NCI-H2081 (cell line): ENCODE results near the gene GLDC.
"Not testable (repeated sequence)": the region's sequence is repeated elsewhere in the genome, so short reads cannot be mapped to it uniquely, and the experiment has no call there.

ENCODE experiments used
- DNase-seq, 2 experiments: peaks; one replicate each; lab custom pipeline; 2025; lab: John Stamatoyannopoulos, UW

Gene GLDC

DNA sequence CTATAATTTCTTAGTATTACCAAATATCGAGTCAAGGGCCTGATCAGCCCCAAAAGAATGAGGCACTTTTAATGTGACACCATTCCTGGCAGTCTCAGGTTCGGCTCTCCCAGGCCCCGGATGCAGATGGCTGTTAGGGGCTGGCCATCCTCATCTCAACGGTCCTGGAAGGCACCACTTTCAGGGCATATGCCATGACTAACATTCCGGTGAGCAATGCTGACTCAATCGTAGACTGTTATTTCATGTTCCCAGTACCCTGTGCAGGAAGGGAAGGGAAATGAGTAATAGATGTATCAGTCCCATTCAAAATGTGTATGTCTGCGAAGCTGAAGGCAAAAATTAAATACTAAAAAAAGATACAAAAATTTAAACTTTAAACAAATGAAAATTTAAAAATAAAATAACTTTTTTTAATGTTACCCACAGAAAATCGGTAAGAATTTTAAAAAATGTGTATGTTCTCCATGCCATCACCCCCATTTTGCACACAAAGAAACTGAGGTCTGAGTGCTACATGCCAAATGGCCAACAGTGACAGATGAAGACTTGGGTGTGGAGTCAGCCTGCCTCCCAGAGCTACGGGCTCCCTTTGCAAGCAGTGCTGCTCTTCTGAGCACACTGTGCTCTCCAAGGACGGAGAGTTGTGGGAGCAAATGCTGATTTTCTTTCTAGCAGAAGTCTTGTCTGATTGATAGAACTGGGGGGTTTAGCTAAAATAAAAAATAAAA lies 79.0 kb downstream of the GLDC start:
- no peak for DNase-seq

DNA sequence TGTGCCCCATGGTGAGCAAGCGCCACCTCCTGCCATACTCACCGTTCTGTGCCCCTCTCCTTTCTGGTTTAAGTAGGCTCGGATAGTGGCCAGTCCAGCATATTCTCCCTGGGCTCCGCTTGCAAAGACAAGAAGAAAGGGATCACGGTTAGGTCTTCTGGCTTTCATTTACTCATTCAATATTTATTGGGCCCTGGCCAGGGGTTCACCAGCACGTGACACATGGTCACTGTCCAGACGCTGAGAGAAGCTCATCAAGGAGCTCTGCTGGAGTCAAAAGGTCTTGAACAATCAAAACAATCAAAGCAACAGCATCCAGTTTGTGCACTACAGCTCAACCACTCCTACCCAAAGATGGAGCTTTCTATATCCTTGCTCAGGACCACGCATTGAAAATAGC lies 80.2 kb downstream of the GLDC start:
- no peak for DNase-seq

DNA sequence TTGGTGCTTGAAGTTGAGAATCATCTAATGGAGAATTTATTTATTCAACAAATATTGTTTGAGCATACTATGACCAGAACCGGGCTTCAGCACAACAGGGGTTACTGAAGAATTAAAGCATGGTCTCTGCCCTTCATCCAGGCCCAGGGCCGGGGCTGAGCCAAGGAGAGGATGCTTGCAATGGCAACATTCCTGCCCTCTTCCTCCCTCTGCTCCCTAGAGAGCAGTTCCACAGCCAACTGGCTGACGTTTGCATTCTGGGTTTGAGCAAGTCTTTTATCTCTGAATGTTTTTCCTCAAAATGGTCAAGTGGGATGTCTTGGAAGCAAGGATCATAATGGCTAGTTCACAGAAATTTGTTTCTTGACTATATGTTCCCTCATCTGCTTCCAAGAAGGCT lies 80.7 kb downstream of the GLDC start:
- DNase-seq = no peak

DNA sequence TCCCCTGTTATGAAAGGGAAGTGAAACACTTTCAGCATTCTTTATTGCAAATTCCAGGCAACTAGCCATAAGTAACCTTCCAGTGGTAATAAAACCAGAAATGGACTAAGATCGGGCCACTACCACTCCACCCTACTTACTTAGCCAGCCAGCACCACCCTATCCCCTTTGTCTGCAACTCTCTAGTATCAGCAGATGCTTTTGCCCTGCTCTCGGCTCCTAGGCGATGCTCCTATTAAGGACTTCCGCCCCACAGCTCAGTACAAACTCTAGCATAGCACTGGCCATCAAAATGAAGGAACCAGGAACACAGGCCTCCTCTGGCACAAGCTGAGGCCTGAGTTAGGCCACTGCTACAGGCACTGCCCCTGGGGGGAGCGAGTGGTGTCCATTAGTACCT lies 81.2 kb downstream of the GLDC start:
- no peak for DNase-seq

DNA sequence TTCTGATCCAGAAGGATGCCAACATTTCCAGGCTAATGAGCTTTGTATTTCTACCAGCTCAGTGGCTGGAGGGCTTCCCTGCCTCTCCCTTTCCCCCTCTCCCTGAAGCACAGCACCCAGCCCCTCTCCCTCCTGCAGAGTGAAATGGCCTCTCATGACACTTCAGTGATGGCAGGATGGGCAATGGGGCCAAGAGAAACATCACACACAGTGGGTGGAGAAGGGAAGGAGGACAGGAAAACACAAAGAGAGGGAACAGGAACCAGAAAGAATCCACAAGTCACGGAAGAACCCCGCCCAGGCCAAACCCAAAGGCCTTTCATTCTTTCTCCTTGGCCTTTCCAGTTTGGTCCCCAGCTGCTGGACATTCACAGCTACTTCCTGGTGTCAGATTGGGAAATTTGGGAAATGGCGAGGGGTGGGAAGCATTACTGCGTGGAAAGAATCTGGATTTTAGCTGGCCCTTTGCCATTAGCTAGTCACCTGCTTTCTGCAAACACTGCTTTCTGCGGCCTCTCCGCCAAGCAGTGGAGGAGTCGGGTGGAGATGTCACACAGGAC lies 82.6 kb downstream of the GLDC start:
- no peak for DNase-seq

DNA sequence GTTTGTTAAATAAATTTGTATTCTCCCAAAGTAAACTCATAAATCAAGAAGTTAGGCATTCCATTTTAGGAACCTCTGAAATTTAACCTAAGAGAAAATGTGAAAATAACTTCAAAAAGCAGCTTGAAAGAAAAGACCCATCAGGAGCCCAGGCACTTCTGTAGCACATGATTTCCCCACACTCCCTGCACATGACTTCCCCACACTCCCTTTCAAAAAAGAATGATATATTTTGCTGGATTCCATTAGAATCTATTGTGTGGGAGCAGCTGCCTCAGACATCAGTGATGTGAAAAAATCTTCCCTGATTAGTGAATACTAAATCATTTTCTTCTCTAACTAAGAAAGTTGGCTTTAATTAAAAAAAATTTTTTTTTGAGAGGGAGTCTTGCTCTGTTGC lies 83.3 kb downstream of the GLDC start:
- no peak for DNase-seq

DNA sequence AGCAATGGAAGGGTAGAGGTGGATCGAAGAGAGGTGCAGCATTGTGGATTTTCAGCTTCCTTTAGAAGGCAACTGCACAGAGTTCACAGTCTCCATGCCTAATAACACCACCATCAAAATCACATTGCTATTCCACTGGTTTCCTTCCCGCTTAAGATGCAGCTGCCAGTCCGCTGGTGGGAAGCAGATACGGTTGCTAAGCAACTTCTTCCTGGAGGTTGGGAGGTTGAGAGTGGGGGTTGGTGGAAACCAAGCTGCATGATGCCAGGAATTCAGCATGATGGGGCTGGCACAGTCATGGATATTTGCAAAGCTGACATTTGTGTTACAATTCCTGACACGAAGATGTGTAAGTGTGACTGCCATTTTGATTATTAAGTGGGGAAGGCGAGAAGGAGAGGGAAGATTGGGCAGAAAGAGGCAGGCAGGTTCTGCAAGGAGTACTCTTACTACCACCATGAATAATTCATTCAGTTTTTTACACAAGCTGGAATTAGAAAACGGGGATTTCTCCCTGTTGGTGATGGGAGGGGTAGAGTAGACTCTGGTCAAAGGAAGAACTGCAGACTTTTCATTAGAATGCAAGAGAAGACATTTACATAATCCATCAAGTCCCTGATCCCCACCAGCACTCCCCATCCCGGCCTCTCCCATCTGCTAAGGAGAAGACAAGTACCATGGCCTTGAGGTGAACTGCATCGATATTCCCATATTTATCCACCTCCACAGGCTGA lies 87.5 kb downstream of the GLDC start:
- peak in 1 of 2 experiments; percentile 12 for DNase-seq

DNA sequence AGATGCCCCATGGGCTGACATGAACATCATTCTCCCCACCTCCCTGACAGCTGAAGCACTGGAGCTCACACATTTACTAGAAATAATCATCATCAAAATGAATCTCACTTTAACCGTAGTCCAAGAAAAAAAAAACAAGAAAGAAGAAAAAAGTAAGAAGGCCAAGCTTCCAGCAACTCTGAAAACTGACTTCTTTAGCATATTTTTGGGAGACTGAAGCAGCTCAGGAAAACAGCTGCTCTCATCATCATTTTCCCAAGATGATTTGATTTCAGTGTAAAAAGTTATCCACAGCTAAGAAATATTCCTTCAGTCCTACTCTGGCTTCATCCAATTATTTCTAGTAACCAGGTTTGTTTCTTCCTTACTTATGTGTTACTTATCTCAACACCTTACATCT lies 91.7 kb downstream of the GLDC start:
- no peak for DNase-seq

DNA sequence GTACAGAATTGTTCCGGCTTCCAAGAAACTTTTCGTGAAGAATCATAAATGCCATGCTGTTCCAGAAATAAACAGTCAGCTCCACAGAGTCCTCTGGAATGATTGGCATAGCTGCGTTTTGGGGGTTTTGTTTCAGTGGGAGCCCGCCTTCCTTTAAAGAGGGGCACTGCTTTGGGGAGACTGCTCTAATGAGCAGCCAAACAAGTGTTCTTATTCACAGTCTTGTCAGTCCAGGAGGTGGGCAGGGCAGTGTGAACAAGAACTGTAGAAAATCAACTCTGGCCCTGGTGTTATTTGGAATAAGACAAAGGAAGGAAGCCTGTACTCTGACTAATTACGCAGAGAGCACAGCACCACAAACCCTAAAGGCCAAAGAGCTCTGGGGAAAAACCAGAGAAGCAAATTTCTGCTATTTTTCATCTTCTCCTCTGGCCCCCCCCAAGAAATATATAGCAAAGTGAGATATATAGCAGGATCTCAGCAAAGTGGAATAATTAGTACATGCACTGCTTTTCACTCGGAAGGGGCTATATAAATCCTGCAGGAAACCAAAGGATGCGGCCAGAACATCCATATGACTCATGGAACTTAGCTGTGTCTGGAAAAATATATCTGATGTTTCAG lies 92.9 kb downstream of the GLDC start:
- no peak for DNase-seq

DNA sequence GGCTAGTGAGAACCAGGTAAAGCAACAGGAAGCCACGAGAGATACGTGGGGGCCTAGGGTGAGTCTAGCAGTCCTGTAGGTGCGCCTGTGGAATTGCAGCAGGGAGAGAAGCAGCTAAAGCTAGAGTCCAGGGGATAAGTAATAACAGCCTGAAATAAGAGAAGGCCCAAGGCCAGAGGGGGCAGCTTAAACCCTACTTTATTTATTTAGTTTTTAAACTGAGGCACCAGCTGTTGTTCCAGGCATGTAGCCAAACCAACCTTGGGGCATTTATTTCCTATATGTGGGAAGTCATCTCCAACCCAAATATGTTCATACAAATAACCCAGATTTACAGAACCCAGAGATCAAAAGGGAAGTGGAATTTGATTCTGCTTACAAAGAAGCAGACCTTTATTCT lies 93.5 kb downstream of the GLDC start:
- DNase-seq = peak; percentile 79 to 90

DNA sequence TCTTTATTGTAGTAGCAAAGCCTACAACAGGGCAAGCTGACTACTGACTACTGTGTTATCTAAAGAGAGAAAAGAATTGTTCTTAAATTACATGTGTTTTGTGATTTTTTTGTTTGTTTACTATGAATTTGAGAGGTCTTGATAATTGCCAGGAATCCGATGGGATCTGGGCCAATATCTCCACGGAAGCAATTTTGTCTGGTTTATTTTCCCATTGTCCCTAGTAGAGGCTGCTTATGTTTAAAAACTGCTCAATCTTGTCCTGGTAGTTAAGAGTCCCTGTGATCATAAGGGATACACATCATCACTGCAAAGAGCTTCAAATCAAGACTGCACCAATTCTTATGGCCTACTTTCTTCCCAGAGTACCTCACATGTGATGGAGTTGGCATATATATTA lies 94.4 kb downstream of the GLDC start:
- DNase-seq = peak in 1 of 2 experiments; percentile 74

DNA sequence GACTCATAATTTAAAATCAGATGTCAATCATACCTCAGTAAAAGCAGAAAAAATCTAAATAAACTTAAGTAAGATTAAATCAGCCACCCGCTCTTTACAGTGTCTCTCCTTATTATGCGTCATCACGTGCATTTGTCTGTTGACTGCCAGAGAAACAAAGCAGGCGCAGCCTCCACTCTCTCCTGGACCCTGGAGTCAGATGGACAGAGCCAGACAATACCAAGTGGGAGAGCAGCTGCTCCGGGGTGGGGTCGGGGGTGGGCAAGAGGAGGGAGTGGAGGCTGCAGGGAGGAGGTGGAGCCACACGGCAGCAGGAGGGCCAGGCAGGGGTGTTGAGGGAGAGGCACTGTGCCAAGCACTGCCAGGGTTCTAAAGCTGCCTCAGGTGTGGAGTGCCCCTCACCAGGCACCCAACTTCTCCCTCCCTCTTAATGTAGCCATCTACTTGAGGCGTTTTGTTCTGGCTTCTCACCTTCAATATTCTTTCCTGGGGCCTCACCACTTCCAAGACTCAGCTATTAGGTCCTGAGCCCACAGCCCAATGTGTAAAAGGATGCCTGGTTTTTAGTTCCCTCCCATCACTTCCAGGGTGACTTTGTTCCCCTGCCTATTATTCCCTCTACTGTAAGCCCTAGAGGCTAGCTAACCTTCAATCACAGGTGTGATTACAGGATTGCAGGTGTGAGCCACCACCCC lies 96.3 kb downstream of the GLDC start:
- DNase-seq = peak; percentile 36 to 68

DNA sequence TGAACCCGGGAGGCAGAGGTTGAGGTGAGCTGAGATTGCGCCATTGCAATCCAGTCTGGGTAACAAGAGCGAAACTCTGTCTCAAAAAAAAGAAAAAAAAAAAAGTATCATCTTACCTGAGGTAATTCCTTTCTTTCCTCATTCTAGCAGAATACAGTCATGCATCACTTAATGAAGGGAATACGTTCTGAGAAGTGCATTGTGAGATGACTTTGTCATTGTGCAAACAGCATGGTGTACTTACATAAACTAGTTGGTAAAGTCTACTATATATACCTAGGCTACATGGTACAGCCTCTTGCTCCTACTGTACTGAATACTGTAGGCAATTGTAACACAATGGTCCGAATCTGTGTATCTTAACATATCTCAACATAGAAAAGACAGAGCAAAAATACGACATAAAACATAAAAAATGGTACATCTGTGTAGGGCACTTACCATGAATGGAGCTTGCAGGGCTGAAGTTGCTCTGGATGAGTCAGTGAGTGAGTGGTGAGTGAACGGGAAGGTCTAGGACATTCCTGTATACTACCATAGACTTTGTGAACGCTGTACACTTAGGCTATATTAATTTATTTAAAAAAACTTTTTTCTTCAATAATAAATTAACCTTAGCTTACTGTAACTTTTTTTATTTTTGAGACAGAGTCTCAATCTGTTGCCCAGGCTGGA lies 100.4 kb downstream of the GLDC start:
- no peak for DNase-seq

DNA sequence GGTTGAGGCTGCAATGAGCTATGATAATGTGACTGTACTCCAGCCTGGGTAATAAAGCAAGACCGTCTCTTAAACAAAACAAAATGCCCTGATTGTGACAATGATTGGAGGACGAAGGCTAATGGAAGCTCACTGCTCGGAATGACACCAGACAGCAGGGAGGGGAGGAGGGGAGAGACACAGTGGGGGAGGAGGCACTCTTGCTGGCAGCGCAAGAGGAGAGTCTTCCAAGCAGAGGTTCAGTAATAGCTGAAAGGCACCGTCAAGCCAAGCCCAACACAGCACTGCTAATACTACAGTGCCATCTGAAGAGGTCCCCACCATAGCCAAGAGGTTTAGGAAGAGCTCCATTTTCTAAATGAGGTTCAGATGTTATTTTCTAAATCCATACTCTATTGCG lies 102.3 kb downstream of the GLDC start:
- DNase-seq = no peak

DNA sequence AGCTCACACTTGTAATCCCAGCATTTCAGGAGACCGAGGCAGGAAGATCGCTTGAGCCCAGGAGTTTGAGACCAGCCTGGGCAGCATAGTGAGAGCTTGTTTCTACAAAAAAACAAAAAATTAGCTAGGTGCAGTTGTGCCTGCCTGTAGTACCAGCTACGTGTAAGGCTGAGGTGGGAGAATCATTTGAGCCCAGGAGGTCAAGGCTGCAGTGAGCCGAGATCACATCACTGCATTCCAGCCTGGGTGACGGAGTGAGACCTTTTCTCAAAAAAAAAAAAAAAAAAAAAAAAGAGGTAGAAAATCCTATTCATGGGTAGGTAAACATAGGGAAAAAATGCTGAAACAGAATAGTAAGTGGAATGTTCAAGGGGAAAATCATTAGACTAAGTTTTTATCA lies 102.9 kb downstream of the GLDC start:
- DNase-seq = not testable (repeated sequence)

DNA sequence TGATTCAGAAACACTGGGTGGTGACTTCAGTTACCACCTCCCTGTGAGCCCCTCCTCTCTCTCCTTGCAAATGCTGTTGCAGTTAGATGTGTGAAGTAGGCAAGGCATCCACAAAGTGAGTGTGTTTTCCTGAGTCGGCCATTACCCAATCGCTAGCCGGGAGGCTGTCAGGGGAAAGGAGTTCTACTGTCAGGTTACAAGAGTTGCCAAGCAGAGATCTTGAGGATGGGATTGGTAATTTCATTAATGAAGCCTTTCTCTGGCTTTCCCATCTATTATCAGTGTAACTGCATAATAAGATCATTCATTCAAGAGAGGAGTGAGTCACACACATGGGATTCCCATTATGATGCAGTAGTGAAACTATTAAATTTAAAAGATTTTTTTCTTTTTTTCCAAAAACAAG lies 106.9 kb downstream of the GLDC start:
- no peak for DNase-seq

DNA sequence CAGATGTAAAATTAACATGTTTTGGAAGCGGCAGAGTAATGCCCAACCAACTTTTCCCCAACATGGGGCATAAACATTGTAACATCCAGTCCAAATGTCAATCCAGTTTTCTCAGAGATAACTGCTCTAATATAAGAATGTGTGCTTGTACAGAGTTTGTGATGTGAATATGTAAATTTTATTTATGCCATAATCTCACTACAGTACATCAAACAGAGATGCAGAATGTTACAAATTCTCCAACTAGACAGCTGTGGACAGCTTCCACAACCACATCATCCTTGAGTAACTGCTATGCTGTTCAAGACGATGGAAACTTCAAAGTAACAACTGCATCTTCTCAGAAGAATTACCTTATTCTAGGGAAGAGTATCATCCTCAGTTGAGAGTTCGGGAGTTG lies 109.9 kb downstream of the GLDC start:
- no peak for DNase-seq

DNA sequence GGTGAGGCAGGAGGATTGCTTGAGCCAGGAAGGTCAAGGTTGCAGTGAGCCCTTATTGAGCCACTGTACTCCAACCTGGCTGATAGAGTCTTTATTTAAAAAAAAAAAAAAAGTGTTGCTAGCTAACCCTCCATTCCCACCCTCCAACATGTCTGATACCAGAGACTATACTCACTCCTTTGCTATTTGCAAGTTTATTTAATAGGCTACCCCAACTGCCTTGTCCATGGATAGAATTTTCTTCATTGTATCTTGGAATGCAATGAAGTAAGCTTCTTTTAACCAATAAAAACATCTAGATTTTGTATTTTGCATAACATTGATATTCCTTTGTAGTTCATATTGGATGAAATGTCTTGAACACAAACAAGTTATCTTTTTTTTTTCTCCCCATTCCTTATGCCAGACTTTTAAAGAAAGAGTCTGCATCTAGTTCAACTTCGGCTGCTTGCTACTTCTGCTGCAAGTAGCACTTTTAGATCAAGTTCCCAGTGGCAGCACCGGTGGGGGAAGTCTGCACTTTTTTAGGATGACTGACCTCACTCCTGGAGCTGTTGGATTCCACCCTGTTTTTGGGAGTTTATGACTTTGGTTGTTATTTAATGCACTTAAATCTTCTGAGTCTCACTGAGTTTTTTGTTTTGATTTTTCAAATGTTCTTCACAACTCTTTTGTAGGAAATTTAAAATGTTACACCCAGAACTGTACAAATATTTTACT lies 120.0 kb downstream of the GLDC start:
- DNase-seq = no peak

DNA sequence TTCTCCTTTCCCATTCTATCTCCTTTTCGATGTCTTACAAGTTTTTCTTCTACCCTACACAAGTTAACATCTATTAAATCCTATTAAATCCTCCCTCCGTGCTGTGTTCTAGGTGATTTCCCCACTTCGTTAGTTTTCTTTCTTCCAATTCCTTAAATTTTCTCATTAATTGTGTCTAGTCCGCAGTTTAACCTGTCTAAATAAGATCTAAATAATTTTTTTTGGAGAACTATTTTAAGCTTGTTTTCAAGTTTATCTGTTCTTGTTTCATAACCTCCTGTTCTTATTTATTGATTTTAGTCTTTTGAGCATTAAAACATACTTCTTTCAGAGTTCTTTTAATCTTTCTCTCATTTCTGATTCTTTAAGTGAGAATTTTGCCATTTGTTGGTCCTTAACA lies 123.3 kb downstream of the GLDC start:
- no peak for DNase-seq

DNA sequence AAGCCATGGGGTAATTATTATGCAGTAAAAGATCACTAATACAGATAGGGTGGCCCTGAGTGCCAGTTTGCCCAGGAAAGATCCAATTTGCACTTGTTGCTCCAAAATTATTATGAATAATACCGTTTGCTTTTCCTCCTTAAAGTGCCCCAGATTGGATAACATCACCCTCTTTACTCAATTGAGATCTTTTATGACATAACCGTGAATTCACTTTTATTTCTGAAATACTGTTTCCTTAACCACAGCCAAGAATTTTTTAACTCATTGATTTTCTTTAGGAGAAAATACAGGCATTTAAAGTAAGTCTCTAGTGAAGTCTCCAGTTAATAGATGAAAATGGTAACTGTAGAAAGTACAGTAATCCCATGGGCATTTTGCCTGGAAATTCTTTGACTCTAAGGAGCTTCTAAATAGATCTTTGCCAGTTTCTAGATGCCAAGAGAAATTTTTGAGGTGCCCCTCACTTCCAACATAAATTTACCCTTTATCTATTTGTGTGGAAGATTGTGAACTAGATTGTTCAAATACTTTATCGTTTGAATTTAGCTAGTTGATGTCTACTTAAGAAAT lies 133.4 kb downstream of the GLDC start:
- DNase-seq = no peak

DNA sequence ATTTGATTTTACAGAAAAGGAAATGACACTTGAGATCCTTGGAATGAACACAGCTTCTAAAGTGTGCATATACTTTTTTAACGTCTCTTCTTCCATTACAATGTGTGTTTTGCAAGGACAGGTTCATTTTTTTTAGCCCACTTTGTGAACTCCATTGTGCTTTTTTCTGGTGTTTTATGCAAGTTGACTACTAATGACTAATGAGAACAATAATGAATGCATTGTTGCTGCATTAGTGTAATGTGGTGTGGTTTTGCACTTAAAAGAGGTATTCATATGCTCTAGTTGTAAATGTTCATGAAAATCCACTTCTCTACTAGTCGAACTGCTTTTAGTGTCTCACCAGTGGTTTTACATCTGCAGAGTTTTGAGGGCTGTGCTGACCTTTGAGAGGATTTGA lies 139.0 kb downstream of the GLDC start:
- DNase-seq = no peak
